ENCODE data around the gene NDUFAF2.

DNA sequence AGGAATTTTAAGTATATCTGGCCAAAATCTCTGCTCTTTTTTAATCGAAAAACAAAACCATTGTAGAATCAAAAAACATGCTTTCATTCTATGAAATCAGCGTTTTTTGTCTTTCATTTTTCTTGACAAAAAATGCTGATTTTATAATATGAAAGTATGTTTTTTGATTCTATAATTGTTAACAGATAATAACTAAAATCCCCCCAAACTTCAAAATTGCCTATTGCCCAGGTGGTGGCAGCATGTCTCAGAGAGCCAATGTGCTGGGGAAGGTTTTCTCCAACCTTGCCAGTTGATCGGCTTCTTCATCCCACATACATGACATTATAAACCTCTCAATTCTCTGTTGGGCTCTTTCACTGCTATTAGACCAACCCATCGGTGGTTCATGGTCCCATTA lies 222.4 kb downstream of the NDUFAF2 start:
- TF ChIP-seq, protein P1, sequence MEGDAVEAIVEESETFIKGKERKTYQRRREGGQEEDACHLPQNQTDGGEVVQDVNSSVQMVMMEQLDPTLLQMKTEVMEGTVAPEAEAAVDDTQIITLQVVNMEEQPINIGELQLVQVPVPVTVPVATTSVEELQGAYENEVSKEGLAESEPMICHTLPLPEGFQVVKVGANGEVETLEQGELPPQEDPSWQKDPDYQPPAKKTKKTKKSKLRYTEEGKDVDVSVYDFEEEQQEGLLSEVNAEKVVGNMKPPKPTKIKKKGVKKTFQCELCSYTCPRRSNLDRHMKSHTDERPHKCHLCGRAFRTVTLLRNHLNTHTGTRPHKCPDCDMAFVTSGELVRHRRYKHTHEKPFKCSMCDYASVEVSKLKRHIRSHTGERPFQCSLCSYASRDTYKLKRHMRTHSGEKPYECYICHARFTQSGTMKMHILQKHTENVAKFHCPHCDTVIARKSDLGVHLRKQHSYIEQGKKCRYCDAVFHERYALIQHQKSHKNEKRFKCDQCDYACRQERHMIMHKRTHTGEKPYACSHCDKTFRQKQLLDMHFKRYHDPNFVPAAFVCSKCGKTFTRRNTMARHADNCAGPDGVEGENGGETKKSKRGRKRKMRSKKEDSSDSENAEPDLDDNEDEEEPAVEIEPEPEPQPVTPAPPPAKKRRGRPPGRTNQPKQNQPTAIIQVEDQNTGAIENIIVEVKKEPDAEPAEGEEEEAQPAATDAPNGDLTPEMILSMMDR (IDR thresholded peaks at IDR 0.05), result peak; percentile 19 to 64 (median 54)
- TF ChIP-seq POLR2A (IDR thresholded peaks at IDR 0.05), result no peak

Data from body of pancreas (tissue), 4 donors.